HepG2 (cell line): ENCODE results near the gene SLC45A2. TPM values are rescaled to one million over a fixed set of nuclear protein-coding genes. Genes with fewer than 3 reads are reported as not detected.
A peak's percentile ranks its signal among the peaks of the same experiment; 100 is the strongest.

ENCODE experiments used
- CHCHD3 ChIP-seq: sonication (generic); formaldehyde crosslinking; IDR thresholded peaks from 2 replicates; pipeline ENCODE4 v1.8.0; 2022; ENCODE audit warnings: mild to moderate bottlenecking, missing genetic modification reagents, moderate library complexity
- EP300 ChIP-seq, 3 experiments: sonication (generic) in 1 of 3; formaldehyde crosslinking in 1 of 3; IDR thresholded peaks; 2 replicates each; pipeline versions ENCODE4 v1.5.1 to v1.6.1; 2011 to 2020; ENCODE audit warnings: low read depth in 2 of 3, low read length in 2 of 3, borderline replicate concordance in 1 of 3, improper control_type of control experiment in 1 of 3, mild to moderate bottlenecking in 1 of 3, missing genetic modification reagents in 1 of 3, moderate library complexity in 1 of 3
- HOXA3 ChIP-seq: sonication (generic); formaldehyde crosslinking; IDR thresholded peaks from 2 replicates; pipeline ENCODE4 v1.5.0; 2020; ENCODE audit warnings: missing genetic modification reagents
- IRF2 ChIP-seq: IDR thresholded peaks from 2 replicates; pipeline ENCODE4 v1.6.1; 2018; ENCODE audit warnings: missing genetic modification reagents, missing compliant biosample characterization
- RBFOX2 ChIP-seq: fragments of 200-400 bp; formaldehyde crosslinking; IDR thresholded peaks from 2 replicates; pipeline ENCODE4 v1.6.1; 2017; ENCODE audit warnings: low read depth, mild to moderate bottlenecking, low read length
- ZNF577 ChIP-seq: sonication (generic); formaldehyde crosslinking; IDR thresholded peaks from 2 replicates; pipeline ENCODE4 v1.4.0; 2020; ENCODE audit warnings: mild to moderate bottlenecking, low read depth, missing genetic modification reagents, borderline replicate concordance
- ZNF83 ChIP-seq: sonication (generic); formaldehyde crosslinking; IDR thresholded peaks from 2 replicates; pipeline ENCODE4 v1.4.0; 2020; ENCODE audit warnings: missing genetic modification reagents, mild to moderate bottlenecking, borderline replicate concordance
- ZNF879 ChIP-seq: sonication (generic); formaldehyde crosslinking; IDR thresholded peaks from 2 replicates; pipeline ENCODE4 v1.8.1; 2023; ENCODE audit warnings: missing genetic modification reagents
- polyA plus RNA-seq, 8 experiments: library from polyadenylated mRNA; depleted of rRNA in 3 of 8; stranded (reverse) in 7 of 8; unstranded in 1 of 8; fragments of >200 nt; fragmentation: Illumina TruSeq in 4 of 8; extraction: Trizol in 4 of 8; gene quantifications; 2 replicates each; pipeline versions ENCODE4 v1.2.1 to v1.2.3, GENCODE V29; 2011 to 2016; ENCODE audit warnings: low read depth in 4 of 8, missing spikeins in 1 of 8, mixed read lengths in 1 of 8; ENCODE audit not compliant: insufficient read depth in 1 of 8
- total RNA-seq, 5 experiments: library from RNA; depleted of rRNA; stranded (reverse); fragments of >200 nt; fragmentation: Illumina TruSeq; extraction: Trizol; gene quantifications; 2 replicates each; pipeline ENCODE4 v1.2.3, GENCODE V29; 2016; ENCODE audit warnings: low read depth in 1 of 5
- TF ChIP-seq, protein P1 (sequence below): sonication (generic); formaldehyde crosslinking; IDR thresholded peaks from 2 replicates; pipeline ENCODE4 v1.9.0; 2021; ENCODE audit warnings: mild to moderate bottlenecking, missing genetic modification reagents
- TF ChIP-seq, protein P2 (sequence below): IDR thresholded peaks from 2 replicates; pipeline ENCODE4 v1.6.1; 2012; ENCODE audit warnings: inconsistent platforms
- TF ChIP-seq, protein P3 (sequence below), 2 experiments: sonication (generic) in 1 of 2; formaldehyde crosslinking in 1 of 2; IDR thresholded peaks; 2 replicates each; pipeline versions ENCODE4 v1.4.0 to v1.6.1; 2018 to 2020; ENCODE audit warnings: missing genetic modification reagents in 2 of 2, borderline replicate concordance in 1 of 2, low read depth in 1 of 2, mild to moderate bottlenecking in 1 of 2, missing biosample characterization in 1 of 2
- TF ChIP-seq, protein P4 (sequence below): sonication (generic); formaldehyde crosslinking; IDR thresholded peaks from 2 replicates; pipeline ENCODE4 v1.4.0; 2020; ENCODE audit warnings: missing genetic modification reagents, borderline replicate concordance

The SLC45A2 gene
- total and polyA plus RNA-seq, 2 of the 13 experiments (the other 11 are each of a cell fraction or from before 2014, with no cell fraction given), result 0.22 to 0.24 TPM

DNA sequence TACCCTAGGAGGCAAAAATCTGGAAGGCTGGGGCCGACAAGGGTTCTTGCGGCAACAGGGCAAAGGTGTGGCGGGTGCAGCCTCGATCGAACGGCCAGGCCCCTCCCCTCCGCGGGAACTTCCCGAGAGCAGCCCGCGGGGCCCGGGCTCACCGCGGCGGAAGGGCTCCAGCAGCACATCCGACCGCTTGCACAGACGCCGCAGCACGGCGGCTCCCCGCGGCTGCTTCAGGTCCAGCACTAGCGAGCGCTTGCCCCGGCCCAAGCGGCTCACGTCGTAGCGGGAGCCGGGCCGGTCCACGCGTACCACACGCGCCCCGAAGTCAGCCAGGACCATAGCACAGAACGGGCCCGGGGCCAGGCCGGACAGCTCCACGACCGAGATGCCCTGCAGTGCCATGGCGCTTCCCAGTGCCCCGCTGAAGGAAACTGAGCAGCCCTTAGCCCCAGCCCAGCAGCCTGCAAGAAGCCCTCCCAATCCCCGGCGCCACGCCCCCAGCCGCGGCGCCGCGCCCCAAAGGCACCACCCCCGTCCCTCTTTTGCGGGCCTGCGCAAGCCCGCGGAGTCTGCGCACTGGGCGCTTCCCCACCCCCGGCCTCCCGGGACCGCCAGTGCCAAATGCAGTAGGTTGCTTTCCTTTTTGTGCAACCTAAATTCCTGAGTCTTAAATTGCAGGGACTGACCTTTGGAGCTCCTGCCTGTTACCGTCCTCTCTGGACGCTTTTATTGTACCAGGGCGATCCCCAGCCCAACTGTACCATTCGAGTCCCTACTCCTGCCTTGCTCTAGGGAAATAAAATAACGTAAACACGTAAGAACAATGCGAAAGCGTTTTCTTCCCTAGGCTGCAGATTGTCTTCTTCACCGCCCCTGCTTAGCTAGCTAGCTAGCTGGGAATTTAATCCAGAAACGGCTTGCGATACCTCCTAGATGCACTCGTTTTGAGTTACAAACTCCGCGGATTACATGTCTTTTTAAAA, 23.4 kb upstream of the SLC45A2 start, which contains the start of gene AMACR (continued):
- TF ChIP-seq, protein P1, sequence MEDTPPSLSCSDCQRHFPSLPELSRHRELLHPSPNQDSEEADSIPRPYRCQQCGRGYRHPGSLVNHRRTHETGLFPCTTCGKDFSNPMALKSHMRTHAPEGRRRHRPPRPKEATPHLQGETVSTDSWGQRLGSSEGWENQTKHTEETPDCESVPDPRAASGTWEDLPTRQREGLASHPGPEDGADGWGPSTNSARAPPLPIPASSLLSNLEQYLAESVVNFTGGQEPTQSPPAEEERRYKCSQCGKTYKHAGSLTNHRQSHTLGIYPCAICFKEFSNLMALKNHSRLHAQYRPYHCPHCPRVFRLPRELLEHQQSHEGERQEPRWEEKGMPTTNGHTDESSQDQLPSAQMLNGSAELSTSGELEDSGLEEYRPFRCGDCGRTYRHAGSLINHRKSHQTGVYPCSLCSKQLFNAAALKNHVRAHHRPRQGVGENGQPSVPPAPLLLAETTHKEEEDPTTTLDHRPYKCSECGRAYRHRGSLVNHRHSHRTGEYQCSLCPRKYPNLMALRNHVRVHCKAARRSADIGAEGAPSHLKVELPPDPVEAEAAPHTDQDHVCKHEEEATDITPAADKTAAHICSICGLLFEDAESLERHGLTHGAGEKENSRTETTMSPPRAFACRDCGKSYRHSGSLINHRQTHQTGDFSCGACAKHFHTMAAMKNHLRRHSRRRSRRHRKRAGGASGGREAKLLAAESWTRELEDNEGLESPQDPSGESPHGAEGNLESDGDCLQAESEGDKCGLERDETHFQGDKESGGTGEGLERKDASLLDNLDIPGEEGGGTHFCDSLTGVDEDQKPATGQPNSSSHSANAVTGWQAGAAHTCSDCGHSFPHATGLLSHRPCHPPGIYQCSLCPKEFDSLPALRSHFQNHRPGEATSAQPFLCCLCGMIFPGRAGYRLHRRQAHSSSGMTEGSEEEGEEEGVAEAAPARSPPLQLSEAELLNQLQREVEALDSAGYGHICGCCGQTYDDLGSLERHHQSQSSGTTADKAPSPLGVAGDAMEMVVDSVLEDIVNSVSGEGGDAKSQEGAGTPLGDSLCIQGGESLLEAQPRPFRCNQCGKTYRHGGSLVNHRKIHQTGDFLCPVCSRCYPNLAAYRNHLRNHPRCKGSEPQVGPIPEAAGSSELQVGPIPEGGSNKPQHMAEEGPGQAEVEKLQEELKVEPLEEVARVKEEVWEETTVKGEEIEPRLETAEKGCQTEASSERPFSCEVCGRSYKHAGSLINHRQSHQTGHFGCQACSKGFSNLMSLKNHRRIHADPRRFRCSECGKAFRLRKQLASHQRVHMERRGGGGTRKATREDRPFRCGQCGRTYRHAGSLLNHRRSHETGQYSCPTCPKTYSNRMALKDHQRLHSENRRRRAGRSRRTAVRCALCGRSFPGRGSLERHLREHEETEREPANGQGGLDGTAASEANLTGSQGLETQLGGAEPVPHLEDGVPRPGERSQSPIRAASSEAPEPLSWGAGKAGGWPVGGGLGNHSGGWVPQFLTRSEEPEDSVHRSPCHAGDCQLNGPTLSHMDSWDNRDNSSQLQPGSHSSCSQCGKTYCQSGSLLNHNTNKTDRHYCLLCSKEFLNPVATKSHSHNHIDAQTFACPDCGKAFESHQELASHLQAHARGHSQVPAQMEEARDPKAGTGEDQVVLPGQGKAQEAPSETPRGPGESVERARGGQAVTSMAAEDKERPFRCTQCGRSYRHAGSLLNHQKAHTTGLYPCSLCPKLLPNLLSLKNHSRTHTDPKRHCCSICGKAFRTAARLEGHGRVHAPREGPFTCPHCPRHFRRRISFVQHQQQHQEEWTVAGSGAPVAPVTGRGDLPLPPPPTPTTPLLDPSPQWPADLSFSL (CRISPR knock-in tag), result 0 out of 2 replicates have a peak, but pooled peaks have one; percentile 42
- TF ChIP-seq, protein P2, sequence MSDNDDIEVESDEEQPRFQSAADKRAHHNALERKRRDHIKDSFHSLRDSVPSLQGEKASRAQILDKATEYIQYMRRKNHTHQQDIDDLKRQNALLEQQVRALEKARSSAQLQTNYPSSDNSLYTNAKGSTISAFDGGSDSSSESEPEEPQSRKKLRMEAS, result peak; percentile 58
- TF ChIP-seq ZNF83 (peak; percentile 84; the same call in 1 of the 2 replicates), HOXA3 (CRISPR knock-in tag) (peak; percentile 74), ZNF879 (CRISPR knock-in tag) (peak; percentile 74; the same call in 1 of the 2 replicates), EP300 (IDR thresholded peaks at IDR 0.05; ENCODE audit: low read depth in 2 of 2, low read length in 2 of 2) (peak in 1 of 2 experiments; percentile 61; a peak in 2 of 4 replicates), EP300 (CRISPR knock-in tag; IDR thresholded peaks at IDR 0.05; ENCODE audit: borderline replicate concordance) (peak; percentile 47; the same call in 1 of the 2 replicates), IRF2 (CRISPR knock-in tag) (peak; percentile 19; the same call in 1 of the 2 replicates), CHCHD3 (CRISPR knock-in tag) (peak; percentile 35; the same call in 1 of the 2 replicates), RBFOX2 (peak; percentile 99), ZNF577 (CRISPR knock-in tag) (no peak)
- TF ChIP-seq, protein P3, sequence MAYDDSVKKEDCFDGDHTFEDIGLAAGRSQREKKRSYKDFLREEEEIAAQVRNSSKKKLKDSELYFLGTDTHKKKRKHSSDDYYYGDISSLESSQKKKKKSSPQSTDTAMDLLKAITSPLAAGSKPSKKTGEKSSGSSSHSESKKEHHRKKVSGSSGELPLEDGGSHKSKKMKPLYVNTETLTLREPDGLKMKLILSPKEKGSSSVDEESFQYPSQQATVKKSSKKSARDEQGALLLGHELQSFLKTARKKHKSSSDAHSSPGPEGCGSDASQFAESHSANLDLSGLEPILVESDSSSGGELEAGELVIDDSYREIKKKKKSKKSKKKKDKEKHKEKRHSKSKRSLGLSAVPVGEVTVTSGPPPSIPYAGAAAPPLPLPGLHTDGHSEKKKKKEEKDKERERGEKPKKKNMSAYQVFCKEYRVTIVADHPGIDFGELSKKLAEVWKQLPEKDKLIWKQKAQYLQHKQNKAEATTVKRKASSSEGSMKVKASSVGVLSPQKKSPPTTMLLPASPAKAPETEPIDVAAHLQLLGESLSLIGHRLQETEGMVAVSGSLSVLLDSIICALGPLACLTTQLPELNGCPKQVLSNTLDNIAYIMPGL (CRISPR knock-in tag; IDR thresholded peaks at IDR 0.05; ENCODE audit: borderline replicate concordance in 1 of 2, low read depth in 1 of 2), result peak; percentile 81 to 83
- TF ChIP-seq, protein P4, sequence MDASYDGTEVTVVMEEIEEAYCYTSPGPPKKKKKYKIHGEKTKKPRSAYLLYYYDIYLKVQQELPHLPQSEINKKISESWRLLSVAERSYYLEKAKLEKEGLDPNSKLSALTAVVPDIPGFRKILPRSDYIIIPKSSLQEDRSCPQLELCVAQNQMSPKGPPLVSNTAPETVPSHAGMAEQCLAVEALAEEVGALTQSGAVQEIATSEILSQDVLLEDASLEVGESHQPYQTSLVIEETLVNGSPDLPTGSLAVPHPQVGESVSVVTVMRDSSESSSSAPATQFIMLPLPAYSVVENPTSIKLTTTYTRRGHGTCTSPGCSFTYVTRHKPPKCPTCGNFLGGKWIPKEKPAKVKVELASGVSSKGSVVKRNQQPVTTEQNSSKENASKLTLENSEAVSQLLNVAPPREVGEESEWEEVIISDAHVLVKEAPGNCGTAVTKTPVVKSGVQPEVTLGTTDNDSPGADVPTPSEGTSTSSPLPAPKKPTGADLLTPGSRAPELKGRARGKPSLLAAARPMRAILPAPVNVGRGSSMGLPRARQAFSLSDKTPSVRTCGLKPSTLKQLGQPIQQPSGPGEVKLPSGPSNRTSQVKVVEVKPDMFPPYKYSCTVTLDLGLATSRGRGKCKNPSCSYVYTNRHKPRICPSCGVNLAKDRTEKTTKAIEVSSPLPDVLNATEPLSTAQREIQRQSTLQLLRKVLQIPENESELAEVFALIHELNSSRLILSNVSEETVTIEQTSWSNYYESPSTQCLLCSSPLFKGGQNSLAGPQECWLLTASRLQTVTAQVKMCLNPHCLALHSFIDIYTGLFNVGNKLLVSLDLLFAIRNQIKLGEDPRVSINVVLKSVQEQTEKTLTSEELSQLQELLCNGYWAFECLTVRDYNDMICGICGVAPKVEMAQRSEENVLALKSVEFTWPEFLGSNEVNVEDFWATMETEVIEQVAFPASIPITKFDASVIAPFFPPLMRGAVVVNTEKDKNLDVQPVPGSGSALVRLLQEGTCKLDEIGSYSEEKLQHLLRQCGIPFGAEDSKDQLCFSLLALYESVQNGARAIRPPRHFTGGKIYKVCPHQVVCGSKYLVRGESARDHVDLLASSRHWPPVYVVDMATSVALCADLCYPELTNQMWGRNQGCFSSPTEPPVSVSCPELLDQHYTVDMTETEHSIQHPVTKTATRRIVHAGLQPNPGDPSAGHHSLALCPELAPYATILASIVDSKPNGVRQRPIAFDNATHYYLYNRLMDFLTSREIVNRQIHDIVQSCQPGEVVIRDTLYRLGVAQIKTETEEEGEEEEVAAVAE, result peak; percentile 65; the same call in 1 of the 2 replicates
